MCF 10A (cell line): ENCODE measurements around the gene ANAPC5. TPM values are rescaled to one million over a fixed set of nuclear protein-coding genes. Genes with fewer than 3 reads are reported as not detected.
"Not testable (repeated sequence)": the region's sequence is repeated elsewhere in the genome, so short reads cannot be mapped to it uniquely, and the experiment has no call there.

Source experiments
- BruUV-seq: library from RNA; stranded (reverse); fragments of 400-500 nt; replicated peaks from 2 replicates; lab custom pipeline; 2021; lab: Mats Ljungman, UMichigan
- CTCF ChIA-PET: fragments of 300-600 bp; sonication (Branson Sonifier 250); formaldehyde crosslinking; extraction: SDS; loops from one replicate; lab custom pipeline; 2021; ENCODE audit warnings: antibody characterized with exemption, inconsistent platforms; lab: Yijun Ruan, JAX
- POLR2A ChIA-PET: fragments of 300-600, 350-650 bp; sonication (Branson Sonifier 250); formaldehyde crosslinking; extraction: SDS; loops from one replicate; lab custom pipeline; 2020; ENCODE audit warnings: antibody characterized with exemption, inconsistent platforms; lab: Yijun Ruan, JAX
- DNase-seq: peaks from one replicate; pipeline ENCODE4 v3.0.0-alpha.2; 2018; ENCODE audit not compliant: unreplicated experiment
- H3K27ac Mint-ChIP-seq: one replicate; pipeline ENCODE4 v1.8.0; 2022; ENCODE audit warnings: mild to moderate bottlenecking, low read depth, mixed read lengths; ENCODE audit not compliant: unreplicated experiment
- H3K27me3 Mint-ChIP-seq: one replicate; pipeline ENCODE4 v1.8.0; 2022; ENCODE audit warnings: mixed read lengths; ENCODE audit not compliant: insufficient read depth, unreplicated experiment
- H3K36me3 Mint-ChIP-seq: one replicate; pipeline ENCODE4 v1.8.0; 2022; ENCODE audit warnings: mild to moderate bottlenecking, moderate library complexity, mixed read lengths; ENCODE audit not compliant: insufficient read depth, unreplicated experiment
- H3K4me1 Mint-ChIP-seq: one replicate; pipeline ENCODE4 v1.8.0; 2022; ENCODE audit warnings: mixed read lengths; ENCODE audit not compliant: insufficient read depth, unreplicated experiment
- H3K4me3 Mint-ChIP-seq: one replicate; pipeline ENCODE4 v1.8.0; 2022; ENCODE audit warnings: mild to moderate bottlenecking, moderate library complexity, mixed read lengths; ENCODE audit not compliant: unreplicated experiment
- H3K9me3 Mint-ChIP-seq: one replicate; pipeline ENCODE4 v1.8.0; 2022; ENCODE audit warnings: mixed read lengths; ENCODE audit not compliant: unreplicated experiment
- CTCF ChIP-seq: fragments of 200-600 bp; IDR thresholded peaks from one replicate; pipeline ENCODE4 v1.8.0; 2022; ENCODE audit warnings: antibody characterized with exemption, mild to moderate bottlenecking; ENCODE audit not compliant: unreplicated experiment
- intact Hi-C: fragments of 100-400 bp; cut with micrococcal nuclease; formaldehyde crosslinking; loops from 2 replicates; pipeline ENCODE4 v1.14.1; 2022
- total RNA-seq: library from RNA; stranded (reverse); gene quantifications from 2 replicates; pipeline ENCODE4 v1.2.3, GENCODE V29; 2022

Gene ANAPC5
- total RNA-seq, 1 experiment from 2014 or later, result 95.6 TPM

- BruUV-seq, result no TSS peak
- POLR2A ChIA-PET, result interaction anchor here (0.5 kb wide), 1 partner anchor 1025 kb away, joined by 3 read pairs; no protein-coding TSS in a partner anchor
- intact Hi-C loops, result no loop called here
Measured at GRCh38 chr12:121314431-121314830, 37.8 kb downstream of the ANAPC5 start.

GRCh38 chr12:121310231-121310630, 42.0 kb downstream of the ANAPC5 start:
- intact Hi-C loops, H3K9me3 Mint-ChIP-seq, DNase-seq, H3K4me3 Mint-ChIP-seq, BruUV-seq, H3K27ac Mint-ChIP-seq, H3K27me3 Mint-ChIP-seq, H3K4me1 Mint-ChIP-seq: not testable (repeated sequence)
- H3K36me3 Mint-ChIP-seq, result peaks cover 64% of the 10 kb centered on the region
- POLR2A ChIA-PET, result interaction anchor here (0.6 to 0.9 kb wide), 2 partner anchors 90 to 198 kb away, joined by 3 read pairs; partner anchors contain the start of gene RNF34
- CTCF ChIA-PET, result interaction anchor here (1.0 to 2.7 kb wide), 2 partner anchors 13 to 23 kb away, joined by 3 to 8 read pairs; no protein-coding TSS in a partner anchor

More at GRCh38 chr12:121314431-121314830, 37.8 kb downstream of the ANAPC5 start:
- no peak for TF ChIP-seq CTCF
- CTCF ChIA-PET, result no interaction called here
- H3K9me3 Mint-ChIP-seq, result no peaks in the 10 kb centered on the region
- DNase-seq, result no peak
- H3K36me3 Mint-ChIP-seq, result peaks cover 80% of the 10 kb centered on the region
- no peak overlapping the region for H3K4me3 Mint-ChIP-seq
- no peaks in the 10 kb centered on the region for H3K4me1 Mint-ChIP-seq
- no peaks in the 10 kb centered on the region for H3K27me3 Mint-ChIP-seq
- no peak overlapping the region for H3K27ac Mint-ChIP-seq

DNA sequence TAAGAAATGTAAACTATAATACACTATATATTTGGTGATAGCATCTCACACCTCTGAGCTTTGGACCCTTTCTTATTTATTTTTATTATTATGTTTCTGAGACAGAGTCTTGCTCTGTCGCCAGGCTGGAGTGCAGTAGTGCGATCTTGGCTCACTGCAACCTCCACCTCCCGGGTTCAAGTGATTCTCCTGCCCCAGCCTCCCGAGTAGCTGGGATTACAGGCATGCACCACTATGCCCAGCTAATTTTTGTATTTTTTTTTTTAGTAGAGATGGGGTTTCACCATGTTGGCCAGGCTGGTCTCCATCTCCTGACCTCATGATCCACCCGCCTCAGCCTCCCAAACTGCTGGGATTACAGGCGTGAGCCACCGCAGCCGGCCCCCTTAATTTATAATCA, 44.8 kb downstream of the ANAPC5 start:
- ChIA-PET POLR2A (interaction anchor here (0.5 kb wide), 1 partner anchor 446 kb away, joined by 4 read pairs; no protein-coding TSS in a partner anchor), CTCF (interaction anchor here (0.6 to 1.0 kb wide), 2 partner anchors 14 to 17 kb away, joined by 4 read pairs; no protein-coding TSS in a partner anchor)
- intact Hi-C loops, H3K27ac Mint-ChIP-seq, H3K4me1 Mint-ChIP-seq, DNase-seq, H3K27me3 Mint-ChIP-seq, H3K4me3 Mint-ChIP-seq, BruUV-seq, H3K9me3 Mint-ChIP-seq: not testable (repeated sequence)
- H3K36me3 Mint-ChIP-seq, result peaks cover 45% of the 10 kb centered on the region

GRCh38 chr12:121304306-121304705, 47.9 kb downstream of the ANAPC5 start:
- Mint-ChIP-seq H3K4me3 (no peak overlapping the region), H3K27me3 (no peaks in the 10 kb centered on the region), H3K4me1 (no peaks in the 10 kb centered on the region), H3K9me3 (no peaks in the 10 kb centered on the region), H3K36me3 (peaks cover 20% of the 10 kb centered on the region), H3K27ac (no peak overlapping the region)
- TF ChIP-seq CTCF, result no peak
- BruUV-seq, result no TSS peak
- CTCF ChIA-PET, result no interaction called here
- DNase-seq, result no peak
- intact Hi-C loops, result no loop called here
- POLR2A ChIA-PET, result no interaction called here

DNA sequence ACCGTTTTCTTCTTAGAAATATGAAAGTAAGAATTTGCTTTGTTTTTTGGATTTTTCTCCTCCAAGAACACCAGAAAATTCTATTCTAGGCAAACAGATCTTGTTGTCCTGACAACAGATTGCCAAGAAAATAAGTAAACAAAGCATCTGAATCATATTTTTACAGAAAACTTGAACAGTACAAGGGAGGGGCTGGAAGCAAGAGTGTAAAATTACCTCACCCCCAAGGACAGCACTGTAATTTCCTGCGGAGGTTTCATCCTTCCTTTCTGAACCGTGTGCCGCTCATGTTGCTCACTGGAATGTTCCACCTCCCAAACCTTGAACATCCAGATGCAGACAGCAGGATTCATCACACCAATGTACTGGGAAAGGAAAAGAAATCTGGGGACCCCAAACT, 50.3 kb downstream of the ANAPC5 start:
- H3K4me3 Mint-ChIP-seq, result no peak overlapping the region
- H3K36me3 Mint-ChIP-seq, result peaks cover 2% of the 10 kb centered on the region
- POLR2A ChIA-PET, result no interaction called here
- CTCF ChIA-PET, result interaction anchor here (0.6 to 0.7 kb wide), 2 partner anchors 122 to 494 kb away, joined by 3 read pairs; no protein-coding TSS in a partner anchor
- H3K9me3 Mint-ChIP-seq, result no peaks in the 10 kb centered on the region
- peaks cover 6% of the 10 kb centered on the region for H3K4me1 Mint-ChIP-seq
- no peak overlapping the region for H3K27ac Mint-ChIP-seq
- intact Hi-C loops, result no loop called here
- no peaks in the 10 kb centered on the region for H3K27me3 Mint-ChIP-seq
- DNase-seq, result no peak
- BruUV-seq, result no TSS peak
- no peak for TF ChIP-seq CTCF
